HUES64 (cell line): ENCODE measurements around the gene THSD4.

Experiments used
- H3K27ac ChIP-seq: 2 replicates; pipeline ENCODE4 v1.7.0; 2013; ENCODE audit warnings: low read depth, low read length, inconsistent platforms
- H3K27me3 ChIP-seq: 2 replicates; pipeline ENCODE4 v1.6.1; 2013; ENCODE audit warnings: mild to moderate bottlenecking, low read length; ENCODE audit not compliant: insufficient read depth
- H3K36me3 ChIP-seq: 2 replicates; pipeline ENCODE4 v1.6.1; 2013; ENCODE audit warnings: mild to moderate bottlenecking, low read length; ENCODE audit not compliant: insufficient read depth
- H3K4me1 ChIP-seq: 2 replicates; pipeline ENCODE4 v1.6.1; 2013; ENCODE audit warnings: mild to moderate bottlenecking, low read length, moderate library complexity; ENCODE audit not compliant: insufficient read depth
- H3K4me3 ChIP-seq: 2 replicates; pipeline ENCODE4 v1.5.1; 2013; ENCODE audit warnings: mild to moderate bottlenecking, low read length, moderate library complexity
- H3K9ac ChIP-seq: 2 replicates; pipeline ENCODE4 v1.6.1; 2013; ENCODE audit warnings: mild to moderate bottlenecking, low read depth, low read length
- H3K9me3 ChIP-seq: 2 replicates; pipeline ENCODE4 v1.6.1; 2013; ENCODE audit warnings: low read depth, low read length; ENCODE audit not compliant: insufficient read depth
- WGBS: fragments of 150-250, 120-280 bp; methylation state at CpG from one replicate; pipeline ENCODE4 v1.1.7; 2013; ENCODE audit warnings: missing lambda C conversion rate; 5-methylcytosine and 5-hydroxymethylcytosine counted together

The THSD4 gene

DNA sequence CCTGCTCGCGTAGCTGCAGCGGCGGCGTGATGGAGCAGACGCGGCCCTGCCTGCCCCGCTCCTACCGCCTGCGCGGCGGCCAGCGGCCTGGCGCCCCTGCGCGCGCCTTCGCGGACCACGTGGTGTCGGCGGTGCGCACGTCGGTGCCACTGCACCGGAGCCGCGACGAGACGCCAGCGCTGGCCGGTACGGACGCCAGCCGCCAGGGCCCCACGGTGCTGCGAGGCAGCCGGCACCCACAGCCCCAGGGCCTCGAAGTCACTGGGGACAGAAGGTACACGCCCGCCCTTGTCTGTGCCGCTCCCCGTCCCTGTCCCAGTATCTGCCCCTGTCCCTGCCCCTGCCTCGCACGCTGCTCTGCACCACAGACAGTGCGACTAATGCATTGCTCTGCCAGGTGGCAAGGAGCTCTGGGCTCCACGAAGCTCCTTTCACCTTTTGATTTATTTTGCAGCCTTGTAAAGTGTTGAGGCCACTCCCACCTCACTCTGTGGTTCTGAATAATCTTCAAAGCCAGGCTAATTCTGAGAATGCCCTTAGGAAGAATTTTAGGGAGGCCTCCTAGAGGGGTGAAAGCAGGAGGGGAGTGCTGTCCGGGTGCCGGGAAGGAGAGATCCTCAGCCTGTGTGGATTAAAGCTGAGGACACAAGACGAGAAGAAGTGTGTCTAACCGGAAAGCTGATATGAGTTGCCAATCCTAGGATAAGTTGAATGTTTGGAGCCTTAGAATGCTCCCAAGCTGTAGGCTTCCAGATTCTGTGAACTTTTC lies 100.0 kb downstream of the THSD4 start:
- H3K9ac ChIP-seq, result no peak overlapping the region
- WGBS, result 93% methylated on average over 51 of the region's 51 CpGs
- H3K4me3 ChIP-seq, result no peak overlapping the region
- no peaks in the 10 kb centered on the region for H3K36me3 ChIP-seq
- no peak overlapping the region for H3K27ac ChIP-seq
- H3K4me1 ChIP-seq, result no peaks in the 10 kb centered on the region
- no peaks in the 10 kb centered on the region for H3K27me3 ChIP-seq
- H3K9me3 ChIP-seq, result no peaks in the 10 kb centered on the region

DNA sequence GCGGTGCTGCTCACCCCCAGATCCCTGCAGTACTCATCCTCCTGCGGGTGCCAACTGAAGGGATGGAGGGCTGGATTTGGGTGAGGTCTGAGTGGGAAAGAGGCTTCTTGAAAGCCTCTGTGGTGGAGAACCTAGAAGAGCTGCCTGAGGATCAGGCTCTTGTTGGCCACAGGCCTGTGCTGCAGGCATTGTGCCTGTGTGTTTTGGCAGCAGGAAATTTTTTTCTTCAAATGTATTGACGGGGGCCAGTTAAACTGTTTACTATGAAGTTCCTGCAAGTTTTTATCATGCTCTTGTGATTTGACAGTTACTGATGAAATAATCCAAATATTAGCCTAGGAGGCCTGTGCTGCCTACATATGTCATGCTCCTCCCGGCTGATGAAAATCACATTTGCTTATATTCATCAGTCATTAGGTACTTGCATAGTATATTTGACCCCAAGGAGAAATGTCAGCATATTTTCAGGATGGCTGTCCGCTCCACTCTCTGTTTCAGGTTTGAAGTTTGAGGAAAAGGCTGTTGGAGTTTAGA lies 103.1 kb downstream of the THSD4 start:
- Histone ChIP-seq H3K4me3 (no peak overlapping the region), H3K9ac (no peak overlapping the region), H3K27me3 (no peaks in the 10 kb centered on the region), H3K9me3 (no peaks in the 10 kb centered on the region), H3K27ac (no peak overlapping the region), H3K36me3 (no peaks in the 10 kb centered on the region), H3K4me1 (no peaks in the 10 kb centered on the region)
- WGBS, result 94% methylated on average over 5 of the region's 5 CpGs

DNA sequence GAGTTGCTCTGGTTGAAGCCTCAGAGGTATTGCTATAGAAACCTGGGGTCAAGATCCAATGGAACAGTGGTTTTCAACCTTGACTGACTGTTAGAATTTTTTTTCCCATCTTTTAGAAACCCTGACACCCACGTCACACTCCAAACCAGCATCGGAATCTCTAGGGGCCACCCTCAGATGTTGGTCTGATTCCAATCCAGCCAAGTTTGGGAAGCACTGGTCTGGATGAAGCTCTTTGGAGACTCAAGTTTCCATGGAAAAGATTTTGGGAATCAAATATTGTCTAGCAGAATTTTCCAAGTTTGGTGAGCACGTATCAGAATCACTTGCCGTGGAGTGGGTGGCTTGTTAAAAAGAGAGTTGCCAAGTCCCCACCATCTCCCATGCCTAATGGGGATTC lies 103.8 kb downstream of the THSD4 start:
- H3K27ac ChIP-seq, result no peak overlapping the region
- H3K9me3 ChIP-seq, result no peaks in the 10 kb centered on the region

DNA sequence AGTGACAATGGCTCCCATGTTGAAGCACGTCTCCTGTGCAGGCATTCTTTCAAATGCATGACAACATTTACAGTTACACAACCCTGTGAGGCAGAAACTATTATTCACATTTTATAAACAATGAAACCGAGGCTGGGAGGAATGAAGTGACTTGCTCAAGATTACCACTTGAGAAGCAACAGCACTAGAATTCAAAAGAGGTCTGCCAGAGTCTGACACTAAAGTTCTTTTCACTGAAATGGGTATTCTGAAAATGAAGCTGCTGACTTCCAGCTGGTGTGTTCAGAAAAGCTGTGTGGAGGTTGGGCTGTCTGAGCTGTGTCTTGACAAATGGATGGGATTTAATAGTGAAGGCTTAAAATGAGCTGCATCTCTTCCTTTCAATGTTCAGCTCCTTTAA lies 104.4 kb downstream of the THSD4 start:
- no peaks in the 10 kb centered on the region for H3K9me3 ChIP-seq
- 92% methylated on average over 2 of the region's 2 CpGs for WGBS

More for the DNA sequence above, 103.8 kb downstream of the THSD4 start:
- no peaks in the 10 kb centered on the region for H3K4me1 ChIP-seq
- H3K4me3 ChIP-seq, result no peak overlapping the region
- WGBS, result 92% methylated on average over 4 of the region's 4 CpGs
- no peaks in the 10 kb centered on the region for H3K27me3 ChIP-seq
- H3K36me3 ChIP-seq, result no peaks in the 10 kb centered on the region
- H3K9ac ChIP-seq, result no peak overlapping the region

DNA sequence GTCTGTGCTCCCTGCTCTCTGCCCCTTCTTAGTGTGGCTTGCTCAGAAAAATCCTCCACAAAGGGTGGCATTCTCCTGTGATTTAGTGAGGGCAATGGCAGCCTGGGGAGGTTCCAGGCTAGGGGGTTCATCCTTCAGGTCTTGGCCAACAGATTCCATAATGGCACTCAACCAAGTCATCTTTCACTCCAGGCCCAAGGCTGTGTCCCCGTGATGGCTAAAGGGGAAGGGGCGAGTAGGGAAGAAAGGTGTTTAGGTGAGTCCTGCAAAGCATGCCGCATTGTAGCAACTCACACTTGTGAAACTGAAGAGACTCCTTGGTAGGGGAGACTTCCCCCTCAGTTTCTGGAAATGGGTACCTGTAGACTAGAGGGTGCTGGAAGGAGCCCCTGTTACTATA lies 105.6 kb downstream of the THSD4 start:
- H3K4me1 ChIP-seq, result no peaks in the 10 kb centered on the region
- no peak overlapping the region for H3K27ac ChIP-seq
- no peak overlapping the region for H3K9ac ChIP-seq
- H3K36me3 ChIP-seq, result no peaks in the 10 kb centered on the region
- H3K27me3 ChIP-seq, result no peaks in the 10 kb centered on the region
- no peaks in the 10 kb centered on the region for H3K9me3 ChIP-seq
- 96% methylated on average over 3 of the region's 3 CpGs for WGBS
- H3K4me3 ChIP-seq, result no peak overlapping the region

More for the DNA sequence above, 104.4 kb downstream of the THSD4 start:
- no peaks in the 10 kb centered on the region for H3K4me1 ChIP-seq
- H3K36me3 ChIP-seq, result no peaks in the 10 kb centered on the region
- no peak overlapping the region for H3K9ac ChIP-seq
- no peak overlapping the region for H3K27ac ChIP-seq
- no peak overlapping the region for H3K4me3 ChIP-seq
- H3K27me3 ChIP-seq, result no peaks in the 10 kb centered on the region

DNA sequence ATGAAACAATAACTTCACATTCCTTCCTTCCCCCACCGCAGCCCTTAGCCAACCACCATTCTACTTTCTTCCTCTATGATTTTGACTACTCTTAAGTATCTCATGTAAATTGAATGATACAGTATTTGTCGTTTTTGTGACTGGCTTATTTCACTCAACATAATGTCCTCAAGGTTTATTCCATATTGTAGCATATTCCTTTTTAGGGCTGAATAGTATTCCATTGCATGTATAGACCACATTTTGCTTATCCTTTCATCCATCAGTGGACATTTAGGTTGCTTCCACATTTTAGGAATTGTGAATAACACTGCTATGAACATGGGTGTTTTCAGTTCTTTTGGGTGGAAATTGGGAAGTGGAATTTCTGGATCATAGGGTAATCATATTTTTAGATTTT lies 106.1 kb downstream of the THSD4 start:
- peaks cover 3% of the 10 kb centered on the region; the same call in 1 of the 2 replicates for H3K4me1 ChIP-seq
- no peaks in the 10 kb centered on the region for H3K9me3 ChIP-seq
- H3K9ac ChIP-seq, result no peak overlapping the region
- H3K36me3 ChIP-seq, result no peaks in the 10 kb centered on the region
- no peaks in the 10 kb centered on the region for H3K27me3 ChIP-seq
- no peak overlapping the region for H3K27ac ChIP-seq
- no peak overlapping the region for H3K4me3 ChIP-seq
- WGBS, result 100% methylated on average over 2 of the region's 2 CpGs

DNA sequence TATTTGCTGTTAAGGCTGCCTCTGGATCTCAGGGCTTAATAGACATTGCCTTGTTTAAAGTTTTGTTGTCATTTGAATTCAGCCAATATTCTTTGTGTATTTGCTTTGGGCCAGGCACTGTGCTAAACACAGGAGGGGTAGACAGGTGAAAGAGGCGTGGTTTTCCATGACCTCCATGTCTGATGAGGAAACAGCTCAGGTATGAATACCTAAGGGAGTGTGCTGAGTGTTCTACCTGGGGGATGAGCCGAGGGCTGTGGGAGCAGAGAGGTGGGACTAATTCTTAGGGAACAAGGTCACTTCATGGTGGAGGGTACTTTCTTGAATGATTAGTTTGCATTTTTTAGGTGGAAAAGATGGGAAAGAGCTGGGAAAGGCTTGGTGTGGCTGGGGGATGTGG lies 108.2 kb downstream of the THSD4 start:
- Histone ChIP-seq H3K36me3 (no peaks in the 10 kb centered on the region), H3K9ac (no peak overlapping the region), H3K4me3 (no peak overlapping the region), H3K27ac (no peak overlapping the region), H3K27me3 (no peaks in the 10 kb centered on the region), H3K9me3 (no peaks in the 10 kb centered on the region), H3K4me1 (peaks cover 15% of the 10 kb centered on the region; the same call in 1 of the 2 replicates)
- WGBS, result 86% methylated on average over 2 of the region's 2 CpGs

DNA sequence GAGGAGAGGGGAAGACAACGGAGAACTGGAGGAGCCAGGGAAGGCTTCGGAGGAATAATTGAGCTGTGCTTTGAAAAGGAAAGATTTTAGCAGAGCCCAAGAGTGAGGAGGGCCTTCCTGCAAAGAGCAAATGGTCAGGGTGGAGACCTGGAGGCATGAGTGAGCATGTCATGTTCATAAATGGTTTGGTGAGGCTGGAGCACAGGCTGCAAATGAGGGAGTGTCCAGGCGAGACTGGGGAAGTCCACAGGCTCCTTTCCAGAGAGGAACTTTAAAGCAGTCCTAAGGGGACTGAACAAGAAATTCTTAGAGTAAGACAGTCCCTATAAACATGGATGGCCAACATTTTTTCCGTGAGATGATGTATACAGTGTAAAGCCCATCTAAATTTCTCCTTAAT lies 108.8 kb downstream of the THSD4 start:
- Histone ChIP-seq H3K27me3 (no peaks in the 10 kb centered on the region), H3K27ac (no peak overlapping the region)
- 79% methylated on average over 4 of the region's 4 CpGs for WGBS

DNA sequence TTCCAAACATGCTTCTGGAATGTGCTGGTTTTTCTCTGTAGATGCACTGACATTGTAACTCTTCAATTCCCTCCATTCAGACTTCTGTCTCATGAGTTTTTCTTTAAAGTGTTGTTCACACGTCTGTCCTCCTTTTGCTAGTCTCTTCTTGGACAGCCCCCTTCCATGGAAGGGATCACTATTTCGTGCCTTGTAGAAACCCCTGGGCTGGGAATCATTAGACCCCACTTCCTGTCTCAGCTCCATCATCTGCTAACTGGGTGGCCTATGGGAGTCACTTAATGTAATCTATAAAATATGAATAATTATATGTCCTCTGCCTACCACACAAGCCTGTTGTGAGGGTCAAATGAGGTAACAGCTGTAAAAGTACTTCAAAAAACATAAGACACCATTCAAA lies 110.6 kb downstream of the THSD4 start:
- Histone ChIP-seq H3K4me1 (peaks cover 17% of the 10 kb centered on the region; the same call in 1 of the 2 replicates), H3K4me3 (no peak overlapping the region), H3K9ac (no peak overlapping the region), H3K27ac (no peak overlapping the region), H3K27me3 (no peaks in the 10 kb centered on the region), H3K36me3 (no peaks in the 10 kb centered on the region), H3K9me3 (no peaks in the 10 kb centered on the region)
- WGBS, result 83% methylated on average over 2 of the region's 2 CpGs

More for the DNA sequence above, 108.8 kb downstream of the THSD4 start:
- Histone ChIP-seq H3K9ac (no peak overlapping the region), H3K9me3 (no peaks in the 10 kb centered on the region), H3K36me3 (no peaks in the 10 kb centered on the region), H3K4me1 (peaks cover 17% of the 10 kb centered on the region; the same call in 1 of the 2 replicates), H3K4me3 (no peak overlapping the region)

DNA sequence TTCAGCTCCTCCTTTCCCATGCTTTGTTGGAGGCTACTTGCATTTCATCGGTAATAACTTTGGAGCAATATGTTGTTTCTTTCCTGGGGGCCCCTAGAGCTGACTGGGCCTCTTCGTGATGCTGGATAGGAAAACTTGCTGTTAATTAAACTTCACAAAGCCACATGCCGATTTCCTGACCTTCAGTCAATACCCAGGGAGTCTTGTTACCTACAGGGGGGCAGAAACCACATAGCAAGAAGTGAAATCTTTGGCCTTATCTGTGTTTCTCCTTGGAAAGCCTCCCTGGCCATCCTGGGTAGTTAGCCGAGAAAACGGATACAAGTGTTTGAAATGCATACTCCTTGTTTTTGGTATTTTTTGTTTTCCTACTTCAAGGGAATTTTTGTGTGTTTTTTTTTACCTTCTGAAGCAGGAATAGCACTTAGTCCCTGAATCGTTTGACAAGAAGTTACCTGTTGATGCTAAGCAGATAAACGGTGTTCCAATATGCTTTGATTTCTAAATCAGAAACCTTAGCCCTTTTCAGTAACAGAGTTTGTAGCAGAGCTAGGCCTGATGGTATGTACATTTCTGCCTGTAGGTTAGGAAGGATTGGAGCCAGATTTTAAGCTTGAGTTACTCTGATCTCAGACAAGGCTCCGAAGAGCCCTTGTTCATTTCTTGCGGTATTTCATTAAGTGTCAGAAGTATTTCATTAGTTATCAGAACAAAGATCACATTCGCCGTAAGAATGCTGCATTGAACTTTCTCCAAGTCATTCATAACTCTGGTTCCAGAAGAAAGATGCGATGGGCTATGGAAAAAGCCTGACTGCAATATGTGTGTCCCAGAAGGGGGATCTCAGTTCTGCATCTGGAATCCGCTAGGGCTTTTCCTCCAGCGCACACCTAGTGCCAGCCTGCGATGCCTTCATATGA lies 111.5 kb downstream of the THSD4 start:
- no peak overlapping the region for H3K4me3 ChIP-seq
- no peaks in the 10 kb centered on the region for H3K36me3 ChIP-seq
- peaks cover 17% of the 10 kb centered on the region; the same call in 1 of the 2 replicates for H3K4me1 ChIP-seq
- no peaks in the 10 kb centered on the region for H3K27me3 ChIP-seq
- 82% methylated on average over 15 of the region's 15 CpGs for WGBS
- no peak overlapping the region for H3K9ac ChIP-seq
- no peaks in the 10 kb centered on the region for H3K9me3 ChIP-seq
- H3K27ac ChIP-seq, result no peak overlapping the region

DNA sequence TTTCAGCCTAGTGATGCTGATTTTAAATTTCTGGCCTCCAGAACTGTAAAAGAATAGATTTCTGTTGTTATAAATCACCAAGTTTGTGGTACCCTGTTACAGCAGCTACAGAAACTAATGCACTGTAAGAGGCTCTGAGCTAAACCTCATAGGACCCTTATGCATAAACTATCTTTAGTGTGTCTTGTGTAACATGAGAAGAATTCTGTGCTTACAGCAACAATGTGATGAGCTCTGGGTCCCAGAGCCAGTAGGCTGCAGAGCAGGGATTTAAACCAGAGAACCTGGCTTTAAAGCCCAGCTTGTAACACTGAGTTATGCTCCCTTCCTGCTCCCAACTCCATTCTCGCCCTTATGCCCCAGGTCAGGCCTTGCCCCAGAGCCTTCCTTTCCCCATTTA lies 113.1 kb downstream of the THSD4 start:
- Histone ChIP-seq H3K4me3 (no peak overlapping the region), H3K9ac (no peak overlapping the region), H3K4me1 (peaks cover 17% of the 10 kb centered on the region; the same call in 1 of the 2 replicates), H3K9me3 (no peaks in the 10 kb centered on the region), H3K36me3 (no peaks in the 10 kb centered on the region), H3K27ac (no peak overlapping the region), H3K27me3 (no peaks in the 10 kb centered on the region)
- 84% methylated on average over 1 of the region's 1 CpG for WGBS
